GM06990 (cell line): Measurements from ENCODE around the gene FSTL4.

ENCODE experiments used
- DNase-seq: peaks from one replicate; pipeline ENCODE4 v3.0.0-alpha.2; 2011; ENCODE audit not compliant: insufficient read length; ENCODE audit errors: extremely low read depth
- H3K27me3 ChIP-seq: replicated peaks from 2 replicates; pipeline ENCODE4 v1.6.0; 2011; ENCODE audit warnings: low read length; ENCODE audit not compliant: control insufficient read depth, insufficient read depth
- H3K36me3 ChIP-seq: 2 replicates; pipeline ENCODE4 v1.5.1; 2011; ENCODE audit warnings: low read length; ENCODE audit not compliant: control insufficient read depth, insufficient read depth
- H3K4me3 ChIP-seq: replicated peaks from 2 replicates; pipeline ENCODE4 v1.5.1; 2011; ENCODE audit warnings: low read depth, mild to moderate bottlenecking, control low read depth, low read length
- CTCF ChIP-seq: IDR thresholded peaks from 2 replicates; pipeline ENCODE4 v1.5.1; 2011; ENCODE audit warnings: low read length, control low read depth, mild to moderate bottlenecking, inconsistent platforms; ENCODE audit not compliant: insufficient read depth, poor library complexity, severe bottlenecking

FSTL4 gene

GRCh38 chr5:133284306-133284705 is 328.0 kb downstream of the FSTL4 start:
- no peak for DNase-seq
- no peak for TF ChIP-seq CTCF
- H3K27me3 ChIP-seq = no peaks in the 10 kb centered on the region
- H3K36me3 ChIP-seq = no peaks in the 10 kb centered on the region
- no peak overlapping the region for H3K4me3 ChIP-seq

- no peak for TF ChIP-seq CTCF
- no peaks in the 10 kb centered on the region for H3K36me3 ChIP-seq
- DNase-seq = no peak
- H3K27me3 ChIP-seq = no peaks in the 10 kb centered on the region
- no peak overlapping the region for H3K4me3 ChIP-seq
Measured at GRCh38 chr5:133278317-133278716, 334.0 kb downstream of the FSTL4 start.

GRCh38 chr5:133277744-133278143 is 334.6 kb downstream of the FSTL4 start:
- no peaks in the 10 kb centered on the region for H3K27me3 ChIP-seq
- no peak for TF ChIP-seq CTCF
- no peak for DNase-seq
- no peaks in the 10 kb centered on the region for H3K36me3 ChIP-seq
- no peak overlapping the region for H3K4me3 ChIP-seq

- H3K36me3 ChIP-seq = no peaks in the 10 kb centered on the region
- no peak for DNase-seq
- H3K4me3 ChIP-seq = no peak overlapping the region
- no peak for TF ChIP-seq CTCF
- H3K27me3 ChIP-seq = no peaks in the 10 kb centered on the region
Measured at GRCh38 chr5:133276171-133276570, 336.2 kb downstream of the FSTL4 start.

GRCh38 chr5:133275631-133276030 is 336.7 kb downstream of the FSTL4 start:
- DNase-seq = no peak
- no peak overlapping the region for H3K4me3 ChIP-seq
- no peaks in the 10 kb centered on the region for H3K36me3 ChIP-seq
- H3K27me3 ChIP-seq = no peaks in the 10 kb centered on the region
- TF ChIP-seq CTCF = no peak

GRCh38 chr5:133274597-133274935 is 337.8 kb downstream of the FSTL4 start:
- Histone ChIP-seq H3K36me3 (no peaks in the 10 kb centered on the region), H3K4me3 (no peak overlapping the region), H3K27me3 (no peaks in the 10 kb centered on the region)
- TF ChIP-seq CTCF = no peak
- DNase-seq = no peak
